HUDEP-2 (cell line): ENCODE results near the gene MCRIP2.
"Not testable (repeated sequence)": the region's sequence is repeated elsewhere in the genome, so short reads cannot be mapped to it uniquely, and the experiment has no call there.

Source experiments
- DNase-seq, 76 experiments: peaks; one replicate each; lab custom pipeline; 2025; ENCODE audit not compliant: unreplicated experiment in 76 of 76; lab: John Stamatoyannopoulos, UW

The MCRIP2 gene

DNA sequence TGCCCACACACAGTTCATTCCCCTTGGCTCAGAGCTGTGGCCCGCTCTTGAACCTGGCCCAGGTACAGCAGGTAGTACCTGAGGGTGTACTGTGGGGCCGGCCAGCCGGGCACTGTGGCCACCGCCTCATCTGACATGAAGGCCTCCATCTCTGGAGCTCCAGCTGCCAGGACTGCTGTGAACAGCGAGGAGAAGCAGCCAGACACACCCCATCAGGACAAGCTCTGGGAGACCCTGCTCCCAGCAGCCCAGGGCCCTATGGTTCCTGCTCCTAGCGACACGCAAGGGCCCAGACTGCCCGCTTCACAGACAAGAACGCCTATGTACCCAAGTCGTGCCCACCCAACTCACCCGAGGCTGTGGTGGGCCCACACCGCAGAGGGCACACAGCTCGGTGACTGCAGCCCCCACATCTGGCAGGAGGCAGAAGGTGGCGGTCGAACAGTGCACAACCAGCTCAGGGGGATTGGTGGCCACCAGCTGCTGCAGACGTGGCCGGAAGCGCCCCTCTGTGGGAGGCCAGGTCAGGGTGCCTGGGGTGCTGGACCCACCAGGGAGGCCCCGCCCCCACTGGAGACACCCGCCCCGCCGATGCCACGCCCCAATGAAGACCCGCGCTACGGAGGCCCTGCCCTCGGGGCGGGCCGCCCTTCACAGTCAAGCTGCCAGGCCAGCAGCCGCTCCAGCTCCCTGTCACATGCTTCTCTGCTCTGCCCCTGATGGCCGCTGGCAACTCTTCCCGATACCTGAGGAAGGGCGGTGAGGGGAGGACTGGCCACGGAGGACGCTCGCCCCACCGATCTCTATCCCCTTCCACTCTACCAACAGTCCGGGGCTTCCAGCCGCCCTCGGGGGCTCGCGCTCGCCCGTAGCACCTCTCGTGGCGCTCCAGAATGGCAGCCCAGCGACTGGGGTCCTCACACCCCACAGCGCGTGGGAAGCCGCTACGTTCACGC, 37.5 kb downstream of the MCRIP2 start:
- peak in 69 of 76 experiments; percentile 10 to 80 (median 63) for DNase-seq

DNA sequence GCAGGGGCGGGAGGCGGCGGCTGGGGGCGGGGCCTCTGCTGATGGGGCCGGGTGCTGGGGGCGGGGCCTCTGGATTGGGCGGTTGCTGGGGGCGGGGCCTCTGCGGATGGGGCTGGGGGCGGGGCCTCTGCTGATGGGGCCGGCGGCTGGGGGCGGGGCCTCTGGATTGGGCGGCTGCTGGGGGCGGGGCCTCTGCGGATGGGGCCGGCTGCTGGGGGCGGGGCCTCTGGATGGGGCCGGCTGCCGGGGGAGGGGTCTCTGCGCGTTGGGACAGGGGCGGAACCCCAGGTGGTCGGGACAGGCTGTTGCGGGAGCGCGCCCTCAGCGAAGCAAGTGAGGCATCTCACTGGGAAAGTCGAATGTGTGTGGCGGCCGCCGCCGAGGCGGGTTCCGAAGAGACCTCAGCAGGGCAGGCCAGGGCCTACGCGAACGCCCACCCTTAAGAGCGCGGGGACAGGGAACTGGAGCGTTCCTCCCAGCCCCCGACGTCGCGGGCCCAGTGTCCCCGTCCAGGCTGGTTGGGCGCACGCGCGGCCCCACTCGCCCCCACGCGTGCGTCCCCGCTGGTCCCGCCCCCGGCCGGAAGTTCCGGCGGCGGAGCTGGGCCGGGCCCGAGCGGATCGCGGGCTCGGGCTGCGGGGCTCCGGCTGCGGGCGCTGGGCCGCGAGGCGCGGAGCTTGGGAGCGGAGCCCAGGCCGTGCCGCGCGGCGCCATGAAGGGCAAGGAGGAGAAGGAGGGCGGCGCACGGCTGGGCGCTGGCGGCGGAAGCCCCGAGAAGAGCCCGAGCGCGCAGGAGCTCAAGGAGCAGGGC, 38.4 kb downstream of the MCRIP2 start, which contains the start of gene STUB1:
TSS of gene STUB1 (plus strand) at position 597 of the 811 bp plus-strand sequence. CDS start at position 713, 116 bp downstream.
- peak in 72 of 76 experiments; percentile 19 to 97 (median 86) for DNase-seq

GRCh38 chr16:680625-680945, 39.0 kb downstream of the MCRIP2 start:
- DNase-seq: no peak

DNA sequence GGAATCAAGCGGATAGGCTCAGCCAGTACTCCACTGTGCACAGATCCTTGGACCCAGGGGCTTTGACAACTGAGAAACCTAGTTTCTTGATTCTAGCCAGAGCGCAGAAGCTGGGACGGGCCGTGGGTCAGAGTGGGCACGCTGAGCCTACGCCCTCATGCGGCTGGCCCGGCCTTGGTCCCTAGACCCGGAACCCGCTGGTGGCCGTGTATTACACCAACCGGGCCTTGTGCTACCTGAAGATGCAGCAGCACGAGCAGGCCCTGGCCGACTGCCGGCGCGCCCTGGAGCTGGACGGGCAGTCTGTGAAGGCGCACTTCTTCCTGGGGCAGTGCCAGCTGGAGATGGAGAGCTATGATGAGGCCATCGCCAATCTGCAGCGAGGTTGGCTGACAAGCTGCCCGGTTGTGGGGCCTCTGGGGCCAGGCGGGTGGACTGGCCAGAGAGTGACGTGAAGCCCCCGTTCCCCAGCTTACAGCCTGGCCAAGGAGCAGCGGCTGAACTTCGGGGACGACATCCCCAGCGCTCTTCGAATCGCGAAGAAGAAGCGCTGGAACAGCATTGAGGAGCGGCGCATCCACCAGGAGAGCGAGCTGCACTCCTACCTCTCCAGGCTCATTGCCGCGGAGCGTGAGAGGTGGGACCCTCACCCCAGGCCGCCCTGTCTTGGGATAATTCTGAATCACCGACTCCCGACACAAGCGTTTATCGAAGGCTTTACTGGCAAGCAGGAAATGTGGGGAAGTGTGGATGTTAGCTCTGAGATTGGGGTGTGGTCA, 39.5 kb downstream of the MCRIP2 start:
- peak in 67 of 76 experiments; percentile 19 to 79 (median 59) for DNase-seq

DNA sequence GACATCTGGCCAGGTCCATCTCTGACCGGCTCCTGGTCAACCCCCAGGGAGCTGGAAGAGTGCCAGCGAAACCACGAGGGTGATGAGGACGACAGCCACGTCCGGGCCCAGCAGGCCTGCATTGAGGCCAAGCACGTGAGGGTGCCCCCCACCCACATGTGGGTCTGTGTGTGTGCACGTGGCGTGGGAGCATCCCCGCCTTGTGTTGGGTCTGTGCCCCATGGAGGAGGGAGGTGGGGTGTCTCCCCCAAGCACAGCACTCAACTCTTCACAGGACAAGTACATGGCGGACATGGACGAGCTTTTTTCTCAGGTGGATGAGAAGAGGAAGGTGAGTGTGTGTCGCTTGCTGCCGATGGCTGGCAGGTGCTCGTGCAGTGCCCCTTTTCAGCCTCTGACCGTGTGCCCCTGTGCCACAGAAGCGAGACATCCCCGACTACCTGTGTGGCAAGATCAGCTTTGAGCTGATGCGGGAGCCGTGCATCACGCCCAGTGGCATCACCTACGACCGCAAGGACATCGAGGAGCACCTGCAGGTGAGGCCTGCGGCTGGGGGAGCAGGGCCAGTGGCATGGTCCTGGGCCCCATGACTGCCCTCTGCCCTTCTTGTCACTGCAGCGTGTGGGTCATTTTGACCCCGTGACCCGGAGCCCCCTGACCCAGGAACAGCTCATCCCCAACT, 40.3 kb downstream of the MCRIP2 start:
- peak in 15 of 76 experiments; percentile 6 to 66 (median 37) for DNase-seq

GRCh38 chr16:682493-683395, 41.1 kb downstream of the MCRIP2 start:
- DNase-seq: peak in 1 of 76 experiments; percentile 16

DNA sequence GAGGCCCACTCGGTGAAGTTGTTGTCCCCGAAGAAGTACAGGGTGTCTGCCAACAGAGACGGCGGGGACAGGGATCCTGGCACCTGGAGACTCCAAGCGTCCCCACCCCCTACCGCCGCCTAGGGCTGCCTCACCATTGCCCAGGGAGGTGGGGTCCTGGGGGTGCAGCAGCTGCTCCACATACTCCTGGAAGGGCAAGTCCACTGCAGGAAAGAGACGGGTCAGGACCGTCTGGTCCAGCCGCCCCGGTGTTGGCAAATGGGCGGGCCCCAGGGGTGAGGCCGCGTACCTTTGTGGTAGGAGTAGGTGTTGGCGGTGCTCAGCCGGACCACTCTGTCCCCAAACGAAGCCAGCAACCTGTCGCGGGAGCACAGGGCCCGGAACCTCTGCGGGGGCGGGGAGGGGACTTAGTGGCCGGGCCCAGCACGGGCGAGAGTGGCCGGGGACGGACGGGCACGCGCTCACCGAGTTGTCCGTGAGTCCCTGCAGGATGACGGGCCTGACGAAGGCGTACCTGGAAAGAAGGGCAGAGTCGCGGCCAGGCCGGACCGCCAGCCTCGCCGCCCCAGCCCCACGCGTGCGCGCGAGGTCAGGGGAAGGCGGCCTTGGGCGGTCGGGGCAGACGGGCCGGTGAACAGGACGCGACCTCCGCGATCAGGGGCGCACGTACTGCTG, 41.9 kb downstream of the MCRIP2 start:
- peak in 11 of 76 experiments; percentile 12 to 41 (median 30) for DNase-seq

- peak in 75 of 76 experiments; percentile 27 to 97 (median 93) for DNase-seq
These were observed 42.6 kb downstream of the MCRIP2 start, which contains the start of gene JMJD8 for GRCh38 chr16:684071-684794. JMJD8 (minus strand) TSS chr16:684334; CDS start chr16:684319, 15 bp downstream.

DNA sequence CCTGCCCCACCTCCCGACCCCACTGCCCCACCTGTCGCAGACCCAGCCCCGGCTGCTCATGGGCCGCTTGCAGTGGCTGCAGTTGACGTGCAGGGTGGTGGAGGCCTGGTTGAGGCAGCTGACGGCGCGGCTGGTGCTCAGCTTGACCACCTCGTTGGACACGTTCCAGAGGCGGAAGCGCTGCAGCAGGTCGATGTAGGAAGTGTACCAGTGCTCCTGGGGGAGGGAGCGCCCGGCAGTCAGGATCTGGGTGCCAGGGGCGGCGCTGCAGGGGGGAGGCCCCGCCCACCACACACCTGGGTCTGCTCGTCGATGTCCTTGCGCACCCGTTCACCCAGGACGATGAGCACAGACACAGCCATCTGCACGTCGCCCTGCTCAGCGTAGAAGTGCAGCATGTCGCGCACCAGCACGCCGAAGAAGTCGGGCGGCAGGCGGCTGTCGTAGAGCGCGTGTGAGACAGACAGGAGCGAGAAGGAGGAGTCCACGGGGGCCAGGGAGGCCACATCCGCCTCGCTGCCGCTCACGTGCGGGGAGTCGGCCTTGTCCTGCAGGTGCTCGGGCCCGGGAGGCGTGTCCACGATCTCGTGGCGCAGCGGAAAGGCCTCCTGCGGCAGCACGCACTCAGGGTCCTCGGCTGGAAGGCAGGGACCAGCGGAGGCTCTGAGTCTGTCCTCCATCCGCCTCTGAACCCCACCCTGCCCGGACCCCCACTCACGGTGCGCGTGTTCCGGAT, 43.5 kb downstream of the MCRIP2 start:
- DNase-seq: no peak

GRCh38 chr16:685967-686366, 44.3 kb downstream of the MCRIP2 start:
- DNase-seq: peak in 60 of 76 experiments; percentile 13 to 73 (median 50)

DNA sequence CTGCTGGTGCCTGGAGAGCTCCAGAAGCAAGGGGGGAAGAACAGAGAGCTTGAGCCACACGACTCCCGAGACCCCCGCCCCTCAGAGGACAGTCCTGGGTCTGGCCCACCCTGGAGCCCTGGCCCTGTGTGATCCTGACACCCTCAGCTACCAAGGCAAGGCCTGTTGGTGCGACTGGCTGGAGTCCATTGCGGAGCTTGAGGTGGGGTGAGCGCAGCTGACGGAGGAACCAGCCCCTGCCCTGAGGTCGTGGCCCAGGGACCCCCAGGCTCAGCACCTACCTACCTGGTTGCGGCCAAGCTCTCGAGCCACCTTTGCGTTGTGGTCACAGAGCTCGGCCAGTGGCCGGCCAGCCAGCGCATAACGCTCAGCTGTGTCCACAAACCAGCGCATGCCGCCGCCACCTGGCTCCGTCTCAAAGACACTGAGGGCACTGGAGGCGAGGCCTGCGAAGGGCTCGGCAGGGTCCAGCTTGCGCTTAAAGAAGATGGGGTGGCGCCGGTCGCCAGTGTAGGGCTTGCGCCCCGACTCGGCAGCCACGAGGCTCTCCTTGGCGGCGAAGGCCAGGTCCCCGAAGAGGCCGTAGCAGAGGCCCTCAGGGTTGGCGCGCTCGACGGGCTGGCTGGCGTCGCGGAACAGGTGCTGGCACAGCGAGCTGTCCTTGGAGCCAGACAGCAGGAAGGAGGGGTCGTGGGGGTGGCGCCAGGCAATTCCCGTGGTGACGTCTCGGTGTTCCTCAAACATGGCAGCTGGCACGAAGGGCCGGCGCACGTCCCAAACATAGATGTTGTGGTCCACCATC, 45.0 kb downstream of the MCRIP2 start:
- no peak for DNase-seq

DNA sequence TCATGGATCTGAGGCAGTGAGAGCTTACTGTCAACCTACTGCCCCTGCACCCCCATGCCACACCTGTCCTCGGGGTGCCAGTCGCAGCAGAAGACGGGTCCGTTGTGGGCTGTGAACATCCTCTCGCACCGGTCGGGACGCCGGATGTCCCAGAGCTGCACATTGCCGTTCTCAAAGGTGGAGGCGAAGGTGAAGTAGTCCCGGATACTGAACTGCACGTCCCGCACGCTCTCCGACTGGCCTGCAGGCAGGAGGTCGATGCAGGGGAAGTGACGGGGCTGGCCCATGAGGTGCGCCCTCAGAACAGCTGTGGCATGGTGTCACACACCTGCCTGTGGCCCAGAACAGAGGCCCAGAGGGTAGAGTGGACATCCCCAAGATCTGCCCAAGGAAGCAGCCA, 45.9 kb downstream of the MCRIP2 start:
- no peak for DNase-seq

- DNase-seq: no peak
These were observed 47.7 kb downstream of the MCRIP2 start for GRCh38 chr16:689175-689897.

DNA sequence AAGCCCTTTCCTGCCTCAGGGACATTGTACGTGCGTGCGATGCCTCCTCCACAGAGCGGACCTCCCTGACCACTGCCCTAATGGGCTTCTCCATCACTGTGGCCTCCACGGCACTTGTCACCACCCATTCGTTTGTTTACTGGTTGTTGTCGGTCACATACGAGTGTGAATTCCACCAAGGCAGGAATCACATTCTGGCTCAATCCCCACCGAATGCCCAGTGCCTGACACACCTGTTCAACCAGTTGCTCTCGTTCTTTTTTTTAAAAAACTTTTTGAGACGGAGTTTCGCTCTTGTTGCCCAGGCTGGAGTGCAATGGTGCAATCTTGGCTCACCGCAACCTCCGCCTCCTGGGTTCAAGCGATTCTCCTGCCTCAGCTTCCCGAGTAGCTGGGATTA, 49.6 kb downstream of the MCRIP2 start:
- DNase-seq: not testable (repeated sequence)

DNA sequence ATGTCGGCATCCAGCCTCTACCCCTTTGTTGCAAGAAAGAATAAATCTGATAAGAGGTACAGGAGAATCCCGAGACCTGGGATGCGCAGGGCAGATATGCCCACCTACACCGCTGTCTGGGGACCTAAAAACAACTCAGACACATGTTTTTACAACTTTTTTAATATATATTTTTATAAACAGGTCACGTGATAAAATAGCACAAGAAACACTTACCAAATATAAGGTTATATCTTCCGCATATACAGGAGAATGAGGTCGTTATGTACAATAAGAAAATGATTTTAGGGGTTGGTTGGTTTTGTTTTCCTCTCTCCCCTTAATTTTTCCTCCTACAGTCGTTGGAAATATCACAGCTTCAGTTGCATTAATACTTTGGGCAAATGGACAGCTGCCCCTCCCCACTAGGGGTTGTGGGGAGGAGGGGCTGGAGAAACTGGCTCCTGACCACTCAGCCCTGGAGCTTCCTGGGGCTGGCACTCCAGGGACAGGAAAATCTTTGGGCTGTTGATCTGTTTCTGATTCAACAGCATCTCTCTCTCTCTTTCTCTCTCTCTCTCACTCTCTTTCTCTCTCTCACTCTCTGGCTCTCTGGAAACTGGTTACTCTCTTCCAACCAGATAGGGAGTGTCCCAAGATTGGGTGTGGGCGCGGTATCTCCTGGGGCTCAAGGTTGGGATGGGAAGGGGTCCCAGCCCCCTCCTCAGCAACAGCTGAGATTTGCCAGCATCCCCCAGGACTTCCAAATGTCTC, 50.9 kb downstream of the MCRIP2 start:
- DNase-seq: no peak
